KOPT-K1 (cell line): ENCODE measurements around the gene B9D1.

Source experiments
- H3K27ac ChIP-seq: fragments of 200-600 bp; sonication (generic); 2 replicates; pipeline ENCODE4 v1.5.1; 2016; ENCODE audit warnings: antibody characterized with exemption, mild to moderate bottlenecking, low read depth, low read length; ENCODE audit not compliant: poor library complexity, severe bottlenecking
- H3K36me3 ChIP-seq: fragments of 200-600 bp; sonication (generic); 2 replicates; pipeline ENCODE4 v1.5.1; 2017; ENCODE audit warnings: antibody characterized with exemption, mild to moderate bottlenecking, low read length, moderate library complexity; ENCODE audit not compliant: insufficient read depth
- H3K9me3 ChIP-seq: fragments of 200-600 bp; sonication (generic); 2 replicates; pipeline ENCODE4 v1.5.1; 2017; ENCODE audit warnings: antibody characterized with exemption, low read length, mild to moderate bottlenecking; ENCODE audit not compliant: insufficient read depth, poor library complexity, severe bottlenecking

The B9D1 gene

DNA sequence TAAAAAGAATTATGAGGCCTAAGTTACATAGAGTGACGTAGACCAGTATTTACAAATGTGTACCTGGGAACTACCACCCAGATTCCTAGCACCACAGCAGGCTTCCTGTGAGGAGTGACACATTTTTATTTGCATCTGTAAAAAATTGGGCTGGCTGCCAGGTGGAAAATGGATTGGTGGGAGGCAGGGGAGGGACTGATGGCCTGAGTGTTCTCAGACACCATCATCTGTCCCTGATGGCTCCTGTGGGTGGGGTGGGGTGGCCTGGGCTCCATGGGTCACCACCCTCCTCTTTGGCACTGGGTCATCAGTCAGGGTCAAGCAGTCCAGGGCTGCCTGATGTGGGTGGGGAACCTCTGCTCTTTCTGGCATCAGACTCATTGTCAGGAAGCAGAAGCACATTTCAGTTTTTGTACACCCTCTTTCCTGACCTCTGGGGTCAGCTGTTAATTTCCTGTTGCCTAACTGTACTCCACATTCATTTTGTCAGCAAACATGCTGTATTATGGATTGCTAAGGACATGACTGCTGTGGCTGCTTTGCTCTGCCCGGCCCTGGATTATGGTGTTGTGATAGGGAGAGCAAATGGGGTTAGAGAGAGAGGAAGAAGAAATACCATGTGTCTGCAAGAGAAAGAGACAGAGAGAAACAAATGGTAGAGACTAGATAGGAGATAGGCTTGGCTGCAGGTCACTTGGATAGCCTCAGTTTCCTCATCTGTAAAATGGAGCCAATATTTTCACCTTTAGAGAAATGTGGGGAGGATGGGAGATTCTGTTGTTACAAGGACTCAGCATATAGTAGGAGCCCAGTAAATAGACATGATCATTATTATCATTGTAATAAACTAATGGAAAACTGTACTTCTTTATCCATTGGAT, 36.0 kb upstream of the B9D1 start:
- no peaks in the 10 kb centered on the region for H3K36me3 ChIP-seq
- no peaks in the 10 kb centered on the region for H3K9me3 ChIP-seq
- H3K27ac ChIP-seq, result no peak overlapping the region

DNA sequence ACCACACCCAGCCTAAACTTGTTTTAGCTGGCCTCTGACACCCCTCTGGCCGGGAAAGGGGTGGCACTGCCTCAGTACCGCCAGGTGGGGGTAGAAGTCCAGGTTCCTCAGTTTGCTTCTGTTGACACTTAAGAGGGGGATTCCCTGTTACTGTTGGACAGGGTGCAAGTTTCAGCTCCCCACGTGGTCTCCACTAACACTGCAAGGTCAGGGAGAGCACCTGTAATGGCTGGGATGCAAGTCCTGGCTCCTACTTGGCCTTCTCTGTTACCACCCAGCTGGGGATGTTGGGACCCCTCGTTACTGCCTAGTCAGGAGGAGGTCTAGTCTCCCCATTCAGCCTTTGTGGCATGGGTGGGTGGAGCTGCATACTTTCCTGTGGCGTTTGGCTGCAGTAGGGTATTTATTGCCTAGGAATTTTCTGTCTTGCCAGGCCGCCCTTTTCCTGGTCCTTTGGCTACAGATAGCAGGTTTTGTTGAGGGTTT, 35.1 kb upstream of the B9D1 start:
- H3K36me3 ChIP-seq, result no peaks in the 10 kb centered on the region
- no peaks in the 10 kb centered on the region for H3K9me3 ChIP-seq
- H3K27ac ChIP-seq, result no peak overlapping the region

DNA sequence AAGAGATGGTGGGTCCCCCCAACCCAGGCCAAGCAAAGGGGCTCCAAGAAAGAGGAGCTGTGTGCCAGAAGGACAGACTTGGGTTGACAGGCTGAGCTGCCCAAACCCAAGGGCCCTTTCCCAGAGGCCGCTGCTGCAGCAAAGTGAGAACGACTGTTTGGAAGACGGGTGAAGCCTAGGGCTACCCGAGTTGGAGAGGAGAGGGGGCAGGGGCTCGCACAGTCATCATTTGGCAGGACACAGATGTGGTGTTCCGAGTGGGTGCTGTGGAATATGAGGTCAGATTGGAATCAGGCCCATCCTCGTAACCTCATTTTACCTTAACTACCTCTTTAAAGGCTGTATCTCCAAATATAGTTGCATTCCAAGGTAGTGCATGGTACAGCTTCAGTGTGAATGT, 29.8 kb upstream of the B9D1 start:
- Histone ChIP-seq H3K36me3 (no peaks in the 10 kb centered on the region), H3K9me3 (no peaks in the 10 kb centered on the region), H3K27ac (peak overlapping the region; percentile 6)

DNA sequence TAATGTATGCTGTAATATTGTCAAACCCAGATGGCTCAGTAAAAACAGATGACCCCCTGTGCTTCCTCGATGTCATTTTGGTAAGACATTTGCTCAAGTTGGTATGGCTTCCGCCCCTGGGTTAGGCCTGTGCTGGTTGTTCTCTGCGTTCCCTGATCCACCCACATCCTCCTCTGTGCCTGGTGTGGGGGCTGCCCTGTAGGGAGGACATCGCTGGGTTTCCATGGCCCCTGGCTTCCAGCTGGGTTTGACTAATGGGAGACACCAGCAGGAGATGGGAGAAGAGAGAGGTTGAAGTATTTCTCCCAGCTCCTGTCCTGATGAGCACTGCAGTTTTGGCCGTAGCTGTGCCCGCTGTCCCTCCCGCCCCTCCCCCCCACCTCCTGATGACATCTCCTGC, 28.9 kb upstream of the B9D1 start:
- Histone ChIP-seq H3K9me3 (no peaks in the 10 kb centered on the region), H3K36me3 (no peaks in the 10 kb centered on the region), H3K27ac (peak overlapping the region; percentile 39)

DNA sequence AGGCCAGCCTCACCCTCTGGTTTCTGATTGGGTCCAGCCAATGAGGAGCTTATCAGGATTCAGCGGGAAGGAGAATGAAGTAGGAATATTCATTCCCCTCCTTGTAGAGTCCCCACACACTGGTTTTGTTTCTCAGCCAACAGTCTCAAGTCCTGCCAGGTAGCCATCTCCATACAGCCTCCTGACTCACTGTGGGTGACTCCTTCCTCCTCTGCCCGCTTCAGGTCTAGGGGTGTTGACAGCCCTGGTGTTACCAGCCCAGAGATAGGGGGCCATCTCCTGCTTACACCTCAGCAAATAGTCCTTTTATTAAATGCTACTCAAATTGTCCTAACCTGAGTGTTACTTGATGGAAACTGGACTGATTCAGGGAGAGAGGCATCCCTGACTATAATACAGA, 28.4 kb upstream of the B9D1 start:
- H3K9me3 ChIP-seq, result no peaks in the 10 kb centered on the region
- H3K27ac ChIP-seq, result peak overlapping the region; percentile 39
- 0 out of 2 replicates have a peak, but pooled peaks cover 3% of the 10 kb centered on the region for H3K36me3 ChIP-seq

DNA sequence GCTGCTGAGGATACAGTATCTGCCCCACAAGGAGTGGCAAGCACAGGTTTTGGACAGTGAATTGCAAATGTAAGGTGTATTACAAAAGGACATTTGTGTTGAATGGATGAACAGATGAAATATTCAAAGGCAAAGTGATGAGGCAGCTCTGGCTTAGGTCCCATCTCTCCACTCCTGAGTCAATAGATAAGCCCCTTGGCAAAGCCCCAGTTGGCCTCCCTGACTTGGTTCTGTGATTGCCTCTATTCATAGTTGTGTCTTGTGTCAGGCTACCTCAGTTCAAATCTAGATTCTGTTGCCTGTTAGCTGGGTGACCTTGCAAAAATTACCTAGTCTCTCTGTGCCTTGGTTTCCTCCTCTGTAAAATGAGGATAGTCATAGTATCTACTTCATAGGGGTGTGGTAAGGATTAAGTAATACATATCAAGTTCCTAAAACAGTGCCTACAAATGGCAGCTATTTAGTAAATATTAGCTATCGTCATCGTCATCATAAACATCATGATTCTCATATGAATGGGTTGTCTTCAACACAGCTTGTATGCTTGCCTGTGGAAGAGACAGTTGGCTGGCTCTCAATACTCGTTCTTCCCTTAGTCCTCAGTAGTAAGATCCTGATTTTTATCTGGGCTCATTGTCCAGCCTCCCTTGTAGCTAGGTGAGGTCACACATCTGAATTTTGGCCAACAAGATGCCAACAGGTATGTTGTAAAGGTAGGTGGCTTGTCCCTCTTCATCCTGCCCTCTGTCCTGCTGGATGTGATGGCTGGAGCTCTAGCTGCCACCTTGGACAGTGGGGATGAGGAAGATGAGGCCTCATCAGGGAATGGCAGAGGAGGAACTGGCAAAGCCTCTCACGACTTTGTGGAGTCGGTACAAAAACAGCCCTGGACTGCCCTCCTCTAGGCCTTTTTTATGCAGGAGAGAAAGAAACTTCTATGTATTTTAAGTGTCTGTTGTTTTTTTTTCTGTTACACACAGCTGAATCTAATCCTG, 26.6 kb upstream of the B9D1 start:
- Histone ChIP-seq H3K36me3 (peaks cover 19% of the 10 kb centered on the region), H3K27ac (peak overlapping the region; percentile 39), H3K9me3 (no peaks in the 10 kb centered on the region)

DNA sequence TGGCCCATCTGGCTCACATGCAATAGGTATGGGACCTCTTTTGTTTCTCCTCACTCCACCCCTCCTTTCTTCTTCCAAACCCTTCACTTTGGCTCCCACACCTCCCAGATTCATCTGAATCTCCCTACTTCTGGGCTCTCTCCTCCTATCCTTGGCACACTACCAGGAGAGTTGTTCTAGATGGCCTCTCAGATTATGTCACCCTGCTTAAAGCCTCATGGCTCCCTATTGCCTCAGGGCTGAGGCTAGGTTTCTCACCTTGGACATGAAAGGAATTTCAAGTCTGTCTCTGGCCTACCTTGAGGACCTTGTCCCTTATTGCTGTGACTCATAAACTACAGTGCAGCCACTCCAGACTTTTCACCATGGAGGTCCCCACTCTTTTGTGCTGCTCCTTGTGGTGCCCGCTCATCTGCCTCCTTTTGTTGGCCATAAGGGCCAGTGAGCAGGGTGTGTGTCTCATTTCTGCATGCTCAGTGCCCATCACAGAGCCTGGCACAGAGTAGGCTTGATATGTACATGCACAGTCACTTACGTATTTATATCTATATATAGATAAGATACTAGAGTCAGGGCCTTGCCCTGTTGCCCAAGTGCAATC, 25.5 kb upstream of the B9D1 start:
- Histone ChIP-seq H3K27ac (peak overlapping the region; percentile 94), H3K9me3 (no peaks in the 10 kb centered on the region), H3K36me3 (peaks cover 28% of the 10 kb centered on the region)

DNA sequence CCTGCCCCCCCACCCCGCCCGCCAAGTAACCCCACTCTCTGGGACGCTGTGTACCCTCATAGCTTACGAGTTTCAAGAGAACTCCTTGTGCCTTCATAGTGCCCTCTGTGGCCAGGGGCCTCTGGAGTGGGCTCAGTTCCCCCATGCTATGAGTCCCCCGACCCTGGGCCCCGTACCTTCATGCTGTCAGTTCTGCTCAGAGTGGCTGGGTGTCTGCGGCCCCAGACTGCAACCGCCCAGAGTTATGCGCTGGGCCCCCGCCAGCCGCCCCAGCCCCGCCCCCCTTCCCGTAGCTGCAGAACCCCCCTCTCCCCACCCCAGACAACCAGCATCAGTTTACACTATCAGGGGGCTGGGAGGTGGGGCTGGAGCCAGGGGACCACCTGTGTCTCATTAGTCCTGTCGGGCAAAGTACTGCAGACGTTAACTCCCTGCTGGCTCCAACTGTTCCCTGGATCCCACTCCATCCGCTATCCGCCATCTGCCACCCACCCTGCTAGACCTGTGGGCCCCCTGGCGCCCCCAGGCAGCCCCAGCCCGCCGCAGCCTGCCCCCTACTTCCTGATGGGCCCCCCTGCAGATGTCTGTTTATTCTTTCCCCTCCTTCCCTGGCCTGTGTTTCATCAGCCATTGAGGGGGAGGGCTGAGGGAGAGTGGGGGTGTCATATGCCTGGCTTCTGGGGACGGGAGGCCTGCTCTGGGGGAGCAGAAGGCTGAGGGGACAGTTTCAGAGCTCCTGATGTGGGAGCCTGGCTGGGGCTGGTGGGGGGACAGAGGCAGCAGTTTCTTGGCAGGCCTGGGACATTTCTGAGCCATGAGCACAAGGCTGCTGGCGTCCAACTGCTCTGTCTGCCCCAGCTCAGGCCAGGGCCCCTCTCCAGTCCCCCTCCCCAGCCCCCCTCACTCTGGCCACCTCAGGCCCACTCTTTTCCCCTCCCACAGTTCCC, 24.7 kb upstream of the B9D1 start, which contains the start of gene MFAP4:
TSS of gene MFAP4 (minus strand) at position 217 of the 947 bp plus-strand sequence. CDS start at position 182, 35 bp downstream.
- no peaks in the 10 kb centered on the region for H3K9me3 ChIP-seq
- peak within 1 kb of the TSS; percentile 94 for H3K27ac ChIP-seq
- H3K36me3 ChIP-seq, result peaks cover 35% of the 10 kb centered on the region

DNA sequence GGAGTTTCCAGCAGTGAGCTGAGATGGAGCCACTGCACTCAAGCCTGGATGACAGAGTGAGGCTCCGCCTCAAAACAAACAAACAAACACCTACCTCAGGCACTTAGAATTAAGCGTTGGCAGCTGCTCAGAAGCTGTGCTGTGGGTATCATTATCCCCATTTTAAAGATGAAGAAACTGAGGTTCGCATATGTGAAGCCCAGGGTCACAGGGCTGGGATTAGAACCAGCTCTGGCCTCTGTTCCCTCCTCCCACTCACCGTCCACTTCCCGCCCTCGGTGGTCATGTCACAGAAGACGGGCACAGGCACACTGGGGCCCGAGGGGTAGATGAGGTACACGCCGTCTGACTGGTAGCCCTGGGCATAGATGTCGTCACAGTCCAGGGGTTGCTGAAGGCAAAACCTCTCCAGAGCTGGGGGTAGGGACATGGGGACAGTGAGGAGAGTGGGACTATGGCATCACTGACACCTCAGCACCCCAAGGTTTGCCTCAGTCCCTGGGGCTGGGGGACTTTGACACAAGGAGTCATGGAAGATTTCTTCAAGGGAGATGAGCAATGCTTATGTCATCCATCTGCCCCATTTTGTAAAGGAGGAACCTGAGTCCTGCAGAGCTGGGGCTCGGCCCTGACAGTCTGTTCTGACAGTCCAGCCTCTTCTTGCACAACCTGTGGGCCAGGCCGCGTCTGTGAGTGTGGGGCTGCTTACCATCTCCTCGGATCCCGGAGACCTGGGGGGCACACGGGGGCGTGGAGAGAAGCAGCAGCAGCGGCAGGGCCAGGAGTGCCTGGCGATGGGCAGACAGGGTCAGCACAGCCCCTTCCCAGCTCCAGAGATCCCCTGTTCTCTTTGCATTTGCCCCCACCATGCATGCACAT, 23.8 kb upstream of the B9D1 start:
- Histone ChIP-seq H3K36me3 (peaks cover 44% of the 10 kb centered on the region), H3K9me3 (no peaks in the 10 kb centered on the region), H3K27ac (peak overlapping the region; percentile 94)

DNA sequence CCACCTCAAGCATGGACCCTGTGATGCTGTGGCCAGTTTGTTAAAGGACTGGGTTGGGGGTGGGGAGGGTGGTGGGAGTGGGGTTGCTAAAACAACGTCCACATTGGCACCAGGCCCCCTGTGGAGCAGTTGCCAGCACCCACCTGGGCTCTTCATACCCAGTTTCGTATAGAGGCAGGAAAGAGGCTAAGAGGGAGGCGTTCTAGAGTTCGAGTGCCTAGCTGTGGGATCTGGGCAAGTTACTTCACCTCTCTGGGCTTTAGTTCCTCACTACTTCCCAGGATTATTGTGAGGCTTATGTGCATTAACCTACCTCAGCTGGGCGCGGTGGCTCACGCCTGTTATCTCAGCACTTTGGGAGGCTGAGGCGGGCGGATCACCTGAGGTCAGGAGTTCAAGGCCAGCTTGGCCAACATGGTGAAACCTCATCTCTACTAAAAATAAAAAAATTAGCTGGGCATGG, 23.0 kb upstream of the B9D1 start:
- H3K27ac ChIP-seq, result peak overlapping the region; percentile 94
- peaks cover 51% of the 10 kb centered on the region for H3K36me3 ChIP-seq
- no peaks in the 10 kb centered on the region for H3K9me3 ChIP-seq

DNA sequence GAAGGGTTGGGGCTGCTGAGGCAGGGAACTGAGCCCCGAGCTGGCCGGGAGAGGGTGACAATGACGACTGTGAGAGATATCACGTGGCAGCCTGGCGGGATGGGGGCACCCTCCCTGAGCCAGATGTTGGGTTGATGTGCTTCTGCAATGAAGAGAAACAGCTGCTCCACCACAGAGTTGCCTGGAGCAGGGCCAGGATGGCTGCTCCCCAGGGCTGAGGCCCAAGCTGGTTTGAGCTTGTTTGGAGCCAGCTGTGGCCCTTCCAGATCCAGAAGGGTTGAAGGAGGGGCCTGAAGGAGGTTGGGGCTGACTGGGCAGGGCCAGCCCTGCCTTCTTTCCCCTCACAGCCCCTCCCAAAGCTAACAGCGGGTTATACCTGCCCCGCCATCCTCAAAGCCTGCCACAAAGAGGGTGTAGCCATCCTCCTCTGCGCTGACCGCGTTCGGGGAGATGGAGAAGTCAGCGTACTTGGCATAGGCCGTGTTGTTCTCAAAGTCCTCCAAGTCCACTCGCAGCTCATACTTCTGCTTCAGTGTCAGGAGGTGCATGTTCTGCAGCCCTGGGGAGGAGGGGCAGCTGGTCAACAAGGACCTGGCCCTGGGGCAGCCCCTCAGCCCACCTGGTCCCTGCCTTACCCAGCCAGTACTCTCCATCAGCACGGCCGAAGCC, 22.3 kb upstream of the B9D1 start:
- Histone ChIP-seq H3K9me3 (no peaks in the 10 kb centered on the region), H3K27ac (peak overlapping the region; percentile 94), H3K36me3 (peaks cover 58% of the 10 kb centered on the region)

DNA sequence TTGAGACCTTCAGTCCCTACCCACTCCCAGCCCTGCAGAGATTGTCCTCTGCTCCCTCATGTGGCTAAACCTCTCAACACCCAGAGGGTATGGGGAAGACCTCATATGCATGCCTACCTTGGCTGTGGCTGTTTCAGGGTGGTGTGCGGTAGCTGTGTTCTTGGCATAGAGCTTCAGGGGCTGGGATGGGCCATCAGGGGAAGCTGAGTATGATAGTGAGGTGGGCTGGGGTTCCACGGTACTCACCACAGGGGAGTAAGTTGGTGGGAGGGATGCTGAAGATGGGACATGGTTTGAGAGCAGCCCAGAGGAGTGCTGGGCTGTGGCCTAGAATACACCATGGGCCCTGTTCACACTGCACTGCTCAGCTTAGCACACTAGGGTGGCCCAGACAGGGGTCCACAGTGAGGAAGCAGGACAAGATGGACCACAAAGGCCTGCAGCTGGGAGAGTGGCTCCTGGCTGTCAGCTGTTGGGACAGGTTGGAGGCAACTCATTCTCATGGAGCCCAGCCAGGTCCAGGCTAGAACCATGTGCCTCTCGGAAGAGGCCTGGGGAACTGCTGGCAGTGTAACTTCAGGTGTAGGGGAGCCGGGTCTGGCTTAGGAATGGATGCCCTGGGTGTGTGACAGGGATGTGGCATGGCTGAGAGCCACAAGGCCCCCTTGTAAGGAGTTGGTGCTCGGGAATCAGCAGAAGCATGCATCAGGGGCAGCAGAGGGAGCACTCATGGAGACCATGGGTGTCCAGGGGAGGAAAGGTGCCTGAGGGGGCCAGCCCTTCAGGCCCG, 21.4 kb upstream of the B9D1 start:
- H3K36me3 ChIP-seq, result peaks cover 65% of the 10 kb centered on the region
- H3K9me3 ChIP-seq, result no peaks in the 10 kb centered on the region
- peak overlapping the region; percentile 94 for H3K27ac ChIP-seq
